ENCODE results near the gene TGFBR1.

GRCh38 chr9:99199938-99200539 lies 95.1 kb downstream of the TGFBR1 start:
- TF ChIP-seq POLR2A (IDR thresholded peaks at IDR 0.05) (no peak), CTCF (IDR thresholded peaks at IDR 0.05) (no peak), EP300 (IDR thresholded peaks at IDR 0.05) (no peak)

All from tibial nerve (tissue), 4 donors.